Activated T-cell treated with anti-CD3 and anti-CD28 coated beads for 4 hours (primary cell): Measurements from ENCODE around the gene YY1.
A peak's percentile ranks its signal among the peaks of the same experiment; 100 is the strongest.
"Not testable (repeated sequence)": the region's sequence is repeated elsewhere in the genome, so short reads cannot be mapped to it uniquely, and the experiment has no call there.

ENCODE experiments used
- DNase-seq: peaks from one replicate; pipeline ENCODE4 v3.0.0-alpha.2; 2020

Gene YY1

GRCh38 chr14:100297320-100298300, 58.7 kb downstream of the YY1 start:
- DNase-seq: no peak

GRCh38 chr14:100298551-100299237, 59.8 kb downstream of the YY1 start:
- DNase-seq: no peak

- DNase-seq: no peak
Measured at GRCh38 chr14:100299238-100299560, 60.3 kb downstream of the YY1 start.

GRCh38 chr14:100302616-100303015, 63.7 kb downstream of the YY1 start:
- DNase-seq: no peak

- DNase-seq: no peak
Measured at GRCh38 chr14:100303179-100303578, 64.2 kb downstream of the YY1 start.

- no peak for DNase-seq
Measured at GRCh38 chr14:100303925-100304324, 65.0 kb downstream of the YY1 start.

- no peak for DNase-seq
Measured at GRCh38 chr14:100304825-100305323, 65.9 kb downstream of the YY1 start.

- DNase-seq: peak; percentile 35
Measured at GRCh38 chr14:100305324-100306100, 66.6 kb downstream of the YY1 start.

GRCh38 chr14:100306101-100306997, 67.4 kb downstream of the YY1 start, which contains the start of gene SLC25A29:
SLC25A29 (minus strand) TSS chr14:100306444; CDS start chr14:100306232, 212 bp downstream.
- DNase-seq: peak; percentile 53

GRCh38 chr14:100306998-100307765, 68.2 kb downstream of the YY1 start:
- no peak for DNase-seq

- no peak for DNase-seq
Measured at GRCh38 chr14:100307766-100308426, 69.0 kb downstream of the YY1 start.

GRCh38 chr14:100308427-100308792, 69.5 kb downstream of the YY1 start:
- DNase-seq: not testable (repeated sequence)

- no peak for DNase-seq
Measured at GRCh38 chr14:100309028-100309737, 70.2 kb downstream of the YY1 start.

- DNase-seq: not testable (repeated sequence)
Measured at GRCh38 chr14:100312110-100312876, 73.3 kb downstream of the YY1 start.

- no peak for DNase-seq
Measured at GRCh38 chr14:100312877-100313400, 74.0 kb downstream of the YY1 start.

GRCh38 chr14:100313464-100314230, 74.7 kb downstream of the YY1 start:
- no peak for DNase-seq

GRCh38 chr14:100314724-100315123, 75.8 kb downstream of the YY1 start:
- no peak for DNase-seq

- DNase-seq: no peak
Measured at GRCh38 chr14:100317389-100317788, 78.4 kb downstream of the YY1 start.
